HCT116 (cell line): ENCODE data around the gene C1orf159. TPM values are rescaled to one million over a fixed set of nuclear protein-coding genes. Genes with fewer than 3 reads are reported as not detected.

Experiments used
- ATAC-seq: fragments of 200-7000 bp; cut with Tn5 transposase; 2 replicates; pipeline ENCODE4 v1.9.1; 2020; ENCODE audit warnings: mild to moderate bottlenecking, moderate library complexity
- BruUV-seq: library from RNA; stranded (reverse); fragments of 400-500 nt; replicated peaks from 2 replicates; lab custom pipeline; 2021; lab: Mats Ljungman, UMichigan
- CTCF ChIA-PET: fragments of 300-600 bp; sonication (Branson Sonifier 250); formaldehyde crosslinking; loops from one replicate; lab custom pipeline; 2021; ENCODE audit warnings: antibody characterized with exemption; lab: Charles Lee
- POLR2A ChIA-PET: fragments of 300-600, 350-600 bp; sonication (Branson Sonifier 250); formaldehyde crosslinking; loops from one replicate; lab custom pipeline; 2021; ENCODE audit warnings: antibody characterized with exemption; lab: Charles Lee
- RAD21 ChIA-PET, 2 experiments: fragments of 300-600 bp; sonication (Branson Sonifier 250); formaldehyde crosslinking; loops; one replicate each; lab custom pipeline; 2023; ENCODE audit warnings: low total read pairs in 2 of 2; ENCODE audit not compliant: uncharacterized antibody in 2 of 2, unreplicated experiment in 2 of 2, low non-redundant PET in 1 of 2; lab: Charles Lee
- DNase-seq: peaks from one replicate; pipeline ENCODE4 v3.0.0-alpha.2; 2010; ENCODE audit warnings: low read depth, low spot score
- H2AFZ ChIP-seq: fragments of 200-600 bp; shearing (Covaris generic), sonication (generic); 2 replicates; pipeline ENCODE4 v1.6.1; 2017; ENCODE audit warnings: low read depth, mixed run types, mixed read lengths, antibody characterized with exemption, low read length; ENCODE audit not compliant: poor library complexity, severe bottlenecking
- H3K27ac ChIP-seq: 2 replicates; pipeline ENCODE4 v1.5.1; 2012; ENCODE audit warnings: low read depth, low read length
- H3K27me3 ChIP-seq: fragments of 200-600 bp; sonication (generic); 2 replicates; pipeline ENCODE4 v1.6.1; 2016; ENCODE audit warnings: mixed run types, low read length, mixed read lengths; ENCODE audit not compliant: insufficient read depth
- H3K36me3 ChIP-seq, 2 experiments: fragments of 200-500 bp in 1 of 2; fragments of 200-600 bp in 1 of 2; sonication (Bioruptor generic) in 1 of 2; sonication (generic) in 1 of 2; 2 replicates each; pipeline versions ENCODE4 v1.5.1 to v1.6.1; 2014 to 2016; ENCODE audit warnings: low read length in 2 of 2, inconsistent platforms in 1 of 2, mixed read lengths in 1 of 2, mixed run types in 1 of 2; ENCODE audit not compliant: insufficient read depth in 2 of 2, control insufficient read depth in 1 of 2
- H3K4me1 ChIP-seq, 2 experiments: fragments of 200-600 bp in 1 of 2; sonication (generic) in 1 of 2; 2 replicates each; pipeline versions ENCODE4 v1.5.1 to v1.6.1; 2012 to 2017; ENCODE audit warnings: low read length in 2 of 2, inconsistent platforms in 1 of 2, mild to moderate bottlenecking in 1 of 2, mixed read lengths in 1 of 2, mixed run types in 1 of 2, moderate library complexity in 1 of 2; ENCODE audit not compliant: insufficient read depth in 2 of 2, control insufficient read depth in 1 of 2
- H3K4me2 ChIP-seq: fragments of 200-600 bp; sonication (generic); 2 replicates; pipeline ENCODE4 v1.6.1; 2017; ENCODE audit warnings: mixed run types, low read length, mixed read lengths
- H3K4me3 ChIP-seq, 2 experiments: fragments of 200-600 bp in 1 of 2; sonication (generic) in 1 of 2; replicated peaks in 1 of 2; 2 replicates each; pipeline ENCODE4 v1.5.1; 2011 to 2016; ENCODE audit warnings: low read length in 2 of 2, control low read depth in 1 of 2, low read depth in 1 of 2, mild to moderate bottlenecking in 1 of 2, mixed read lengths in 1 of 2, mixed run types in 1 of 2
- H3K79me2 ChIP-seq: fragments of 200-600 bp; sonication (generic); 2 replicates; pipeline ENCODE4 v1.6.1; 2017; ENCODE audit warnings: mild to moderate bottlenecking, mixed run types, low read length, moderate library complexity, mixed read lengths; ENCODE audit not compliant: insufficient read depth
- H3K9ac ChIP-seq: fragments of 200-600 bp; sonication (generic); 2 replicates; pipeline ENCODE4 v1.6.1; 2016; ENCODE audit warnings: low read length, mixed read lengths
- H3K9me2 ChIP-seq: fragments of 200-600 bp; sonication (generic), shearing (Covaris generic); 2 replicates; pipeline ENCODE4 v1.6.1; 2017; ENCODE audit warnings: mixed run types, mild to moderate bottlenecking, moderate library complexity; ENCODE audit not compliant: insufficient read depth
- H3K9me3 ChIP-seq, 2 experiments: fragments of 200-500 bp in 1 of 2; fragments of 200-600 bp in 1 of 2; sonication (Bioruptor generic) in 1 of 2; sonication (generic) in 1 of 2; 2 replicates each; pipeline ENCODE4 v1.6.1; 2014 to 2017; ENCODE audit warnings: low read length in 2 of 2, mixed read lengths in 2 of 2, inconsistent platforms in 1 of 2, low read depth in 1 of 2, mild to moderate bottlenecking in 1 of 2, mixed run types in 1 of 2, moderate library complexity in 1 of 2; ENCODE audit not compliant: control insufficient read depth in 1 of 2, insufficient read depth in 1 of 2
- H4K20me1 ChIP-seq: fragments of 200-600 bp; sonication (generic), shearing (Covaris generic); 2 replicates; pipeline ENCODE4 v1.6.1; 2017; ENCODE audit warnings: mixed run types, mild to moderate bottlenecking, moderate library complexity; ENCODE audit not compliant: insufficient read depth
- CBX3 ChIP-seq: IDR thresholded peaks from 2 replicates; pipeline ENCODE4 v1.6.1; 2012; ENCODE audit warnings: low read depth
- CEBPB ChIP-seq: IDR thresholded peaks from 2 replicates; pipeline ENCODE4 v1.6.1; 2012; ENCODE audit warnings: low read depth
- ELF1 ChIP-seq: IDR thresholded peaks from 2 replicates; pipeline ENCODE4 v1.6.1; 2012; ENCODE audit warnings: low read depth, borderline replicate concordance
- RAD21 ChIP-seq: IDR thresholded peaks from 2 replicates; pipeline ENCODE4 v1.6.1; 2012; ENCODE audit warnings: low read depth, mild to moderate bottlenecking
- REST ChIP-seq: IDR thresholded peaks from 2 replicates; pipeline ENCODE4 v1.6.1; 2012; ENCODE audit warnings: low read depth
- SIN3A ChIP-seq: IDR thresholded peaks from 2 replicates; pipeline ENCODE4 v1.6.1; 2012; ENCODE audit warnings: low read depth
- YY1 ChIP-seq: IDR thresholded peaks from 2 replicates; pipeline ENCODE4 v1.6.1; 2011; ENCODE audit warnings: low read length, low read depth, moderate library complexity, mild to moderate bottlenecking; ENCODE audit not compliant: insufficient replicate concordance; ENCODE audit errors: extremely low read depth
- ZNF274 ChIP-seq: fragments of 200-500 bp; sonication (Bioruptor generic); IDR thresholded peaks from 2 replicates; pipeline ENCODE4 v1.6.1; 2014; ENCODE audit warnings: mild to moderate bottlenecking, low read depth, low read length, inconsistent platforms
- intact Hi-C: fragments of 100-400 bp; cut with micrococcal nuclease; formaldehyde crosslinking; loops from 2 replicates; pipeline ENCODE4 v1.10.0; 2022
- total RNA-seq: library from RNA; stranded (reverse); gene quantifications from one replicate; pipeline ENCODE4 v1.2.1, GENCODE V29; 2021; ENCODE audit not compliant: unreplicated experiment
- TF ChIP-seq, protein P1 (sequence below), 3 experiments: fragments of 200-600 bp in 1 of 3; sonication (generic) in 1 of 3; IDR thresholded peaks in 2 of 3; conservative IDR thresholded peaks in 1 of 3; 2 replicates each; pipeline ENCODE4 v1.5.1; 2012 to 2017; ENCODE audit warnings: low read depth in 2 of 3, low read length in 2 of 3, antibody characterized with exemption in 1 of 3, borderline replicate concordance in 1 of 3, control low read depth in 1 of 3, mild to moderate bottlenecking in 1 of 3, mixed read lengths in 1 of 3, mixed run types in 1 of 3, moderate library complexity in 1 of 3; ENCODE audit not compliant: insufficient read depth in 1 of 3

The C1orf159 gene
- total RNA-seq, 1 experiment from 2014 or later, result 22.7 TPM

DNA sequence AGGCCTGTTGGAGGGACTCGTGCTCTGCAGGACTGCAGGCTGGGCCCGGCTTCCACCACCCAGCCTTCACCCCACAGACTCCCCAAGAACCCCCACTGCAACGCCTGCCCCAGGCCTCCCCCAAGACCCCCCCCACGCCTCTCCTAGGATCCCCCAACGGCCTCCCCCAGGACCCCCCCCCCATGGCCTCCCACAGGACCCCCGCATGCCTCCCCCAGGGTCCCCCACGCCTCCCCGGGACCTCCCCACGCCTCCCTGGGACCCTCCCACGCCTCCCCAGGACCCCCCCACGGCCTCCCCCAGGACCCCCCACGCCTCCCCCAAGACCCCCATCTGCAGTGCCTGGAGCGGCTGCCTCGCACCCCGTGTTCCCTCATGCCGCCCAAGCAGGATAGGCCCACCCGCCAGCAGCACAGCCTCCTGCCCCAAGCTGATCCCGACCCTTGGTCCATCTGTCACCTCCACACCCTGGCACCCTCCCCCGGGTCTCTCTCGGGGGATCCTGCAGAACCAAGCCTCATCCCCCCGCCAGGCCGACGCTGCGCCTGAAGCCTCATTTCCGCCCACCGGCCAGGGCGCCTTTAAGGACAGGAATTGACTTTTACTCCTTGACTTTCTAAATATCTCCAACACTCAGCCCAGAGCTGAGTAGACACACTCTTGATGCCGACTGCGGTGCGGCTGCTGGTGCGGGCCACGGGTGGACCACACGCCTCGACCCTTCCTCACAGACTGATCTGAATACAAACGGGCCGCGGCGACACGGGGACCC lies 27.7 kb downstream of the C1orf159 start (continued):
- TF ChIP-seq, protein P1, sequence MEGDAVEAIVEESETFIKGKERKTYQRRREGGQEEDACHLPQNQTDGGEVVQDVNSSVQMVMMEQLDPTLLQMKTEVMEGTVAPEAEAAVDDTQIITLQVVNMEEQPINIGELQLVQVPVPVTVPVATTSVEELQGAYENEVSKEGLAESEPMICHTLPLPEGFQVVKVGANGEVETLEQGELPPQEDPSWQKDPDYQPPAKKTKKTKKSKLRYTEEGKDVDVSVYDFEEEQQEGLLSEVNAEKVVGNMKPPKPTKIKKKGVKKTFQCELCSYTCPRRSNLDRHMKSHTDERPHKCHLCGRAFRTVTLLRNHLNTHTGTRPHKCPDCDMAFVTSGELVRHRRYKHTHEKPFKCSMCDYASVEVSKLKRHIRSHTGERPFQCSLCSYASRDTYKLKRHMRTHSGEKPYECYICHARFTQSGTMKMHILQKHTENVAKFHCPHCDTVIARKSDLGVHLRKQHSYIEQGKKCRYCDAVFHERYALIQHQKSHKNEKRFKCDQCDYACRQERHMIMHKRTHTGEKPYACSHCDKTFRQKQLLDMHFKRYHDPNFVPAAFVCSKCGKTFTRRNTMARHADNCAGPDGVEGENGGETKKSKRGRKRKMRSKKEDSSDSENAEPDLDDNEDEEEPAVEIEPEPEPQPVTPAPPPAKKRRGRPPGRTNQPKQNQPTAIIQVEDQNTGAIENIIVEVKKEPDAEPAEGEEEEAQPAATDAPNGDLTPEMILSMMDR (IDR thresholded peaks at IDR 0.05 in 2 of 3, conservative IDR thresholded peaks at IDR 0.05 in 1 of 3; ENCODE audit: borderline replicate concordance in 1 of 3, insufficient read depth in 1 of 3, low read depth in 2 of 3, low read length in 2 of 3), result no peak
- no peak for TF ChIP-seq REST
- no peak for TF ChIP-seq CBX3
- TF ChIP-seq YY1, result no peak

GRCh38 chr1:1087351-1088028 lies 28.4 kb downstream of the C1orf159 start:
- Histone ChIP-seq H3K9me2 (no peaks in the 10 kb centered on the region), H3K4me1 (no peaks in the 10 kb centered on the region; a peak in 1 of 4 replicates), H4K20me1 (no peaks in the 10 kb centered on the region), H3K27ac (no peak overlapping the region), H2AFZ (no peak overlapping the region), H3K27me3 (no peaks in the 10 kb centered on the region), H3K9me3 (no peaks in the 10 kb centered on the region), H3K36me3 (no peaks in the 10 kb centered on the region), H3K9ac (no peak overlapping the region), H3K79me2 (no peaks in the 10 kb centered on the region), H3K4me3 (no peak overlapping the region), H3K4me2 (no peak overlapping the region)
- ChIA-PET CTCF (no interaction called here), RAD21 (no interaction called here), POLR2A (interaction anchor here (0.5 kb wide), 1 partner anchor 65 kb away, joined by 3 read pairs; no protein-coding TSS in a partner anchor)
- BruUV-seq, result no TSS peak
- TF ChIP-seq CEBPB (no peak), RAD21 (no peak), ELF1 (no peak), ZNF274 (no peak), SIN3A (no peak), YY1 (no peak)
- no peak for DNase-seq
- intact Hi-C loops, result no loop called here
- no peak for ATAC-seq
